A549 (cell line): Measurements from ENCODE around the gene PRKD3. TPM values are rescaled to one million over a fixed set of nuclear protein-coding genes. Genes with fewer than 3 reads are reported as not detected.

Experiments
- ATAC-seq, 2 experiments: fragments of 200-7000 bp in 1 of 2; fragments of >200 bp in 1 of 2; cut with Nextera tagmentation in 1 of 2; cut with Tn5 transposase in 1 of 2; 3 replicates each; pipeline versions ENCODE4 v1.8.0 to v1.9.1; 2018 to 2020; ENCODE audit warnings: mild to moderate bottlenecking in 1 of 2, moderate library complexity in 1 of 2
- CTCF ChIA-PET: fragments of 300-600 bp; sonication (Branson Sonifier 250); formaldehyde crosslinking; extraction: SDS; loops from one replicate; lab custom pipeline; 2021; ENCODE audit warnings: antibody characterized with exemption, inconsistent platforms; lab: Yijun Ruan, JAX
- POLR2A ChIA-PET: fragments of 350-600 bp; formaldehyde crosslinking; extraction: SDS; loops from one replicate; lab custom pipeline; 2021; ENCODE audit warnings: antibody characterized with exemption, inconsistent platforms; lab: Yijun Ruan, JAX
- DNase-seq, 2 experiments: peaks; one replicate each; pipeline versions ENCODE4 v3.0.0 to v3.0.0-alpha.2; 2011 to 2016; ENCODE audit warnings: low read depth in 1 of 2, low spot score in 1 of 2
- FAIRE-seq: peaks from 2 replicates; lab custom pipeline; 2011; peaks lifted over from hg19 to GRCh38; lab: Jason Lieb, UNC
- H3K27ac ChIP-seq, 2 experiments: fragments of >200 bp; sonication (Bioruptor Twin); formaldehyde crosslinking; 3 replicates each; pipeline ENCODE4 v1.5.1; 2016 to 2017
- H3K4me1 ChIP-seq: fragments of >200 bp; sonication (Bioruptor Twin); formaldehyde crosslinking; 3 replicates; pipeline ENCODE4 v1.6.1; 2016
- H3K4me2 ChIP-seq: fragments of >200 bp; sonication (Bioruptor Twin); formaldehyde crosslinking; 3 replicates; pipeline ENCODE4 v1.6.1; 2016
- H3K4me3 ChIP-seq: fragments of >200 bp; sonication (Bioruptor Twin); formaldehyde crosslinking; 3 replicates; pipeline ENCODE4 v1.5.1; 2016
- H3K9me3 ChIP-seq: fragments of >200 bp; sonication (Bioruptor Twin); formaldehyde crosslinking; 3 replicates; pipeline ENCODE4 v1.6.1; 2016
- CEBPB ChIP-seq, 2 experiments: fragments of >200 bp in 1 of 2; sonication (Bioruptor Twin) in 1 of 2; formaldehyde crosslinking in 1 of 2; IDR thresholded peaks; 2 replicates each; pipeline ENCODE4 v1.6.1; 2012 to 2016
- EHMT2 ChIP-seq: fragments of 200-600 bp; sonication (generic); IDR thresholded peaks from 2 replicates; pipeline ENCODE4 v1.6.1; 2016; ENCODE audit warnings: antibody characterized with exemption, low read depth, mild to moderate bottlenecking, moderate library complexity
- ESRRA ChIP-seq: fragments of 150-350 bp; IDR thresholded peaks from 2 replicates; pipeline ENCODE4 v1.6.1; 2014; ENCODE audit warnings: mild to moderate bottlenecking, low read length, borderline replicate concordance
- FOXS1 ChIP-seq: fragments of 250-450 bp; sonication (Bioruptor Pico); IDR thresholded peaks from 2 replicates; pipeline ENCODE4 v1.5.0; 2020; ENCODE audit warnings: mild to moderate bottlenecking, moderate library complexity
- HES2 ChIP-seq: fragments of >200 bp; sonication (Bioruptor Twin); formaldehyde crosslinking; IDR thresholded peaks from 2 replicates; pipeline ENCODE4 v1.6.1; 2016
- HEYL ChIP-seq: fragments of 250-450 bp; sonication (Bioruptor Pico); IDR thresholded peaks from 2 replicates; pipeline ENCODE4 v1.8.0; 2021; ENCODE audit warnings: mild to moderate bottlenecking, moderate library complexity
- JUN ChIP-seq, 2 experiments: fragments of >200 bp; sonication (Bioruptor Twin); formaldehyde crosslinking; IDR thresholded peaks; 2 replicates in 1 of 2; 3 replicates in 1 of 2; pipeline ENCODE4 v1.6.1; 2016 to 2017
- MAZ ChIP-seq: fragments of 150-350 bp; IDR thresholded peaks from 2 replicates; pipeline ENCODE4 v1.6.1; 2014; ENCODE audit warnings: antibody characterized with exemption, low read depth, low read length, borderline replicate concordance
- MYC ChIP-seq: IDR thresholded peaks from 2 replicates; pipeline ENCODE4 v1.6.1; 2012; ENCODE audit warnings: mild to moderate bottlenecking, inconsistent platforms, low read length, improper control_type of control experiment, borderline replicate concordance
- PHF8 ChIP-seq: fragments of 200-600 bp; sonication (generic); IDR thresholded peaks from 2 replicates; pipeline ENCODE4 v1.6.1; 2016; ENCODE audit warnings: low read depth, mild to moderate bottlenecking, antibody characterized with exemption, moderate library complexity, borderline replicate concordance
- POLR2AphosphoS2 ChIP-seq: conservative IDR thresholded peaks from 2 replicates; pipeline ENCODE4 v1.6.1; 2012; ENCODE audit warnings: low read length, improper control_type of control experiment, inconsistent platforms
- RARB ChIP-seq: fragments of 250-450 bp; sonication (Bioruptor Pico); IDR thresholded peaks from 2 replicates; pipeline ENCODE4 v1.8.0; 2021; ENCODE audit warnings: mild to moderate bottlenecking, moderate library complexity
- RFX5 ChIP-seq: fragments of 450-650 bp; IDR thresholded peaks from 2 replicates; pipeline ENCODE4 v1.7.1; 2014; ENCODE audit warnings: antibody characterized with exemption, mild to moderate bottlenecking, moderate library complexity
- RNF2 ChIP-seq: fragments of 200-600 bp; sonication (generic); IDR thresholded peaks from 2 replicates; pipeline ENCODE4 v1.6.1; 2016; ENCODE audit warnings: low read depth, mild to moderate bottlenecking, antibody characterized with exemption, moderate library complexity, borderline replicate concordance
- SMC3 ChIP-seq: fragments of >200 bp; sonication (Bioruptor Twin); formaldehyde crosslinking; IDR thresholded peaks from 3 replicates; pipeline ENCODE4 v1.6.1; 2018; ENCODE audit warnings: inconsistent platforms
- ZNF302 ChIP-seq: fragments of 250-450 bp; sonication (Bioruptor Pico); IDR thresholded peaks from 2 replicates; pipeline ENCODE4 v1.9.0; 2021; ENCODE audit warnings: inconsistent platforms, mild to moderate bottlenecking, moderate library complexity
- WGBS: methylation state at CpG from one replicate; pipeline ENCODE4 v1.1.6; 2017; ENCODE audit errors: missing lambda C conversion rate; 5-methylcytosine and 5-hydroxymethylcytosine counted together
- polyA minus RNA-seq: library from RNA; depleted of rRNA, polyadenylated mRNA; stranded (reverse); fragments of >200 nt; gene quantifications from 2 replicates; pipeline ENCODE4 v1.2.3, GENCODE V29; 2011; rRNA and poly(A)+ RNA removed
- polyA plus RNA-seq, 4 experiments: library from polyadenylated mRNA; depleted of rRNA in 3 of 4; stranded (reverse); fragments of >200 nt; fragmentation: RNase III in 1 of 4; extraction: RNeasy Plus Mini Kit Qiagen cat#74134 plus additional on column Dnase treatment in 1 of 4; gene quantifications; 2 replicates in 3 of 4; 3 replicates in 1 of 4; pipeline ENCODE4 v1.2.3, GENCODE V29; 2011 to 2017
- TF ChIP-seq, protein P1 (sequence below): IDR thresholded peaks from 2 replicates; pipeline ENCODE4 v1.6.1; 2012
- TF ChIP-seq, protein P2 (sequence below): IDR thresholded peaks from 2 replicates; pipeline ENCODE4 v1.6.1; 2012; ENCODE audit warnings: low read depth, borderline replicate concordance
- TF ChIP-seq, protein P3 (sequence below): fragments of >200 bp; sonication (Bioruptor Twin); formaldehyde crosslinking; IDR thresholded peaks from 3 replicates; pipeline ENCODE4 v1.5.1; 2016
- TF ChIP-seq, protein P4 (sequence below): fragments of 200-600 bp; sonication (generic); IDR thresholded peaks from 2 replicates; pipeline ENCODE4 v1.6.1; 2016; ENCODE audit warnings: antibody characterized with exemption, mild to moderate bottlenecking, moderate library complexity

Gene PRKD3
- polyA plus RNA-seq (2011; rRNA removed): 26.9 and 28.9 TPM in 2 replicates
- 5.2 and 6.6 TPM in 2 replicates for polyA plus RNA-seq (2012; cell fraction: cytosol; rRNA removed)
- 3.6 and 5.1 TPM in 2 replicates for polyA plus RNA-seq (2012; cell fraction: nucleus; rRNA removed)
- polyA plus RNA-seq (2017; fragmentation: RNase III; extraction: RNeasy Plus Mini Kit Qiagen cat#74134 plus additional on column Dnase treatment): 16.1 to 18.2 TPM (median 16.6 TPM) in 3 replicates
- polyA minus RNA-seq: 19.1 and 22.3 TPM in 2 replicates

GRCh38 chr2:37324786-37325624 is at the start of gene PRKD3:
TSS of gene PRKD3 (minus strand) at chr2:37324833. CDS start at chr2:37316524, 8,309 bp downstream.
- Histone ChIP-seq H3K4me3 (peak within 1 kb of the TSS; percentile 71), H3K9me3 (no peaks in the 10 kb centered on the region), H3K27ac (peak within 1 kb of the TSS; percentile 81 to 95), H3K4me1 (peaks cover 9% of the 10 kb centered on the region), H3K4me2 (peak within 1 kb of the TSS; percentile 72)
- TF ChIP-seq MYC (no peak), SMC3 (no peak), MAZ (no peak), JUN (IDR thresholded peaks at IDR 0.05) (peak in 1 of 2 experiments; percentile 30; a peak in 1 of 5 replicates), RNF2 (peak; percentile 56; the same call in 1 of the 2 replicates), PHF8 (peak; percentile 74; the same call in 1 of the 2 replicates)
- TF ChIP-seq, protein P1, sequence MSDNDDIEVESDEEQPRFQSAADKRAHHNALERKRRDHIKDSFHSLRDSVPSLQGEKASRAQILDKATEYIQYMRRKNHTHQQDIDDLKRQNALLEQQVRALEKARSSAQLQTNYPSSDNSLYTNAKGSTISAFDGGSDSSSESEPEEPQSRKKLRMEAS: peak; percentile 70
- TF ChIP-seq, protein P2, sequence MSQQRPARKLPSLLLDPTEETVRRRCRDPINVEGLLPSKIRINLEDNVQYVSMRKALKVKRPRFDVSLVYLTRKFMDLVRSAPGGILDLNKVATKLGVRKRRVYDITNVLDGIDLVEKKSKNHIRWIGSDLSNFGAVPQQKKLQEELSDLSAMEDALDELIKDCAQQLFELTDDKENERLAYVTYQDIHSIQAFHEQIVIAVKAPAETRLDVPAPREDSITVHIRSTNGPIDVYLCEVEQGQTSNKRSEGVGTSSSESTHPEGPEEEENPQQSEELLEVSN: peak; percentile 14; the same call in 1 of the 2 replicates
- ChIA-PET POLR2A (no interaction called here), CTCF (interaction anchor here (0.6 to 2.6 kb wide), 7 partner anchors 11 to 552 kb away, joined by 3 to 9 read pairs (median 3); partner anchors contain the start of gene QPCT)
- no peak for FAIRE-seq
- peak; percentile 55 to 66 for DNase-seq
- ATAC-seq: peak; percentile 88 to 91
- 3% methylated on average over 42 of the region's 79 CpGs for WGBS

- Histone ChIP-seq H3K9me3 (no peaks in the 10 kb centered on the region), H3K4me3 (no peak overlapping the region), H3K27ac (no peak overlapping the region), H3K4me1 (no peaks in the 10 kb centered on the region), H3K4me2 (no peak overlapping the region)
- DNase-seq (no peak), ATAC-seq (no peak), FAIRE-seq (no peak)
- TF ChIP-seq FOXS1 (CRISPR knock-in tag) (no peak), HES2 (no peak), HEYL (CRISPR knock-in tag) (no peak), RNF2 (no peak), POLR2AphosphoS2 (no peak)
- POLR2A ChIA-PET: no interaction called here
- CTCF ChIA-PET: interaction anchor here (1.0 kb wide), 1 partner anchor 13 kb away, joined by 3 read pairs; no protein-coding TSS in a partner anchor
Observed at GRCh38 chr2:37372000-37372399, 47.4 kb upstream of the PRKD3 start.

- ChIA-PET CTCF (no interaction called here), POLR2A (interaction anchor here (0.6 kb wide), 1 partner anchor 45 kb away, joined by 5 read pairs; no protein-coding TSS in a partner anchor)
- ATAC-seq (no peak), DNase-seq (no peak), FAIRE-seq (no peak)
- H3K27ac ChIP-seq: no peak overlapping the region
- H3K4me1 ChIP-seq: no peaks in the 10 kb centered on the region
- H3K4me2 ChIP-seq: no peak overlapping the region
- H3K4me3 ChIP-seq: no peak overlapping the region
- 96% methylated on average over 1 of the region's 1 CpG for WGBS
- no peaks in the 10 kb centered on the region for H3K9me3 ChIP-seq
- TF ChIP-seq EHMT2 (no peak), RFX5 (no peak), MAZ (no peak), PHF8 (no peak), HES2 (no peak), CEBPB (IDR thresholded peaks at IDR 0.05) (no peak), ESRRA (no peak), ZNF302 (CRISPR knock-in tag) (no peak), MYC (no peak), RARB (no peak)
- TF ChIP-seq, protein P1: no peak
- TF ChIP-seq, protein P3, sequence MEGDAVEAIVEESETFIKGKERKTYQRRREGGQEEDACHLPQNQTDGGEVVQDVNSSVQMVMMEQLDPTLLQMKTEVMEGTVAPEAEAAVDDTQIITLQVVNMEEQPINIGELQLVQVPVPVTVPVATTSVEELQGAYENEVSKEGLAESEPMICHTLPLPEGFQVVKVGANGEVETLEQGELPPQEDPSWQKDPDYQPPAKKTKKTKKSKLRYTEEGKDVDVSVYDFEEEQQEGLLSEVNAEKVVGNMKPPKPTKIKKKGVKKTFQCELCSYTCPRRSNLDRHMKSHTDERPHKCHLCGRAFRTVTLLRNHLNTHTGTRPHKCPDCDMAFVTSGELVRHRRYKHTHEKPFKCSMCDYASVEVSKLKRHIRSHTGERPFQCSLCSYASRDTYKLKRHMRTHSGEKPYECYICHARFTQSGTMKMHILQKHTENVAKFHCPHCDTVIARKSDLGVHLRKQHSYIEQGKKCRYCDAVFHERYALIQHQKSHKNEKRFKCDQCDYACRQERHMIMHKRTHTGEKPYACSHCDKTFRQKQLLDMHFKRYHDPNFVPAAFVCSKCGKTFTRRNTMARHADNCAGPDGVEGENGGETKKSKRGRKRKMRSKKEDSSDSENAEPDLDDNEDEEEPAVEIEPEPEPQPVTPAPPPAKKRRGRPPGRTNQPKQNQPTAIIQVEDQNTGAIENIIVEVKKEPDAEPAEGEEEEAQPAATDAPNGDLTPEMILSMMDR: no peak
- TF ChIP-seq, protein P2: no peak
- TF ChIP-seq, protein P4, sequence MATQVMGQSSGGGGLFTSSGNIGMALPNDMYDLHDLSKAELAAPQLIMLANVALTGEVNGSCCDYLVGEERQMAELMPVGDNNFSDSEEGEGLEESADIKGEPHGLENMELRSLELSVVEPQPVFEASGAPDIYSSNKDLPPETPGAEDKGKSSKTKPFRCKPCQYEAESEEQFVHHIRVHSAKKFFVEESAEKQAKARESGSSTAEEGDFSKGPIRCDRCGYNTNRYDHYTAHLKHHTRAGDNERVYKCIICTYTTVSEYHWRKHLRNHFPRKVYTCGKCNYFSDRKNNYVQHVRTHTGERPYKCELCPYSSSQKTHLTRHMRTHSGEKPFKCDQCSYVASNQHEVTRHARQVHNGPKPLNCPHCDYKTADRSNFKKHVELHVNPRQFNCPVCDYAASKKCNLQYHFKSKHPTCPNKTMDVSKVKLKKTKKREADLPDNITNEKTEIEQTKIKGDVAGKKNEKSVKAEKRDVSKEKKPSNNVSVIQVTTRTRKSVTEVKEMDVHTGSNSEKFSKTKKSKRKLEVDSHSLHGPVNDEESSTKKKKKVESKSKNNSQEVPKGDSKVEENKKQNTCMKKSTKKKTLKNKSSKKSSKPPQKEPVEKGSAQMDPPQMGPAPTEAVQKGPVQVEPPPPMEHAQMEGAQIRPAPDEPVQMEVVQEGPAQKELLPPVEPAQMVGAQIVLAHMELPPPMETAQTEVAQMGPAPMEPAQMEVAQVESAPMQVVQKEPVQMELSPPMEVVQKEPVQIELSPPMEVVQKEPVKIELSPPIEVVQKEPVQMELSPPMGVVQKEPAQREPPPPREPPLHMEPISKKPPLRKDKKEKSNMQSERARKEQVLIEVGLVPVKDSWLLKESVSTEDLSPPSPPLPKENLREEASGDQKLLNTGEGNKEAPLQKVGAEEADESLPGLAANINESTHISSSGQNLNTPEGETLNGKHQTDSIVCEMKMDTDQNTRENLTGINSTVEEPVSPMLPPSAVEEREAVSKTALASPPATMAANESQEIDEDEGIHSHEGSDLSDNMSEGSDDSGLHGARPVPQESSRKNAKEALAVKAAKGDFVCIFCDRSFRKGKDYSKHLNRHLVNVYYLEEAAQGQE: no peak
Observed at GRCh38 chr2:37370666-37371065, 46.0 kb upstream of the PRKD3 start.
